ENCODE results near the gene COL26A1.

- no peak for TF ChIP-seq POLR2A (IDR thresholded peaks at IDR 0.05; ENCODE audit: low read length)
- no peak for TF ChIP-seq GATA1 (IDR thresholded peaks at IDR 0.05; ENCODE audit: low read depth, low read length)
Observed at GRCh38 chr7:101362334-101363195, at the start of gene COL26A1.
